Tibial nerve (tissue), 4 donors: ENCODE measurements around the gene EFHD1.

Experiments
- EP300 ChIP-seq, 2 donors: sonication (generic); formaldehyde crosslinking; IDR thresholded peaks; one replicate each; pipeline ENCODE4 v1.6.1; 2017; ENCODE audit warnings: antibody characterized with exemption in 2 of 2, mild to moderate bottlenecking in 1 of 2
- POLR2A ChIP-seq, 2 donors: fragments of 450-650 bp; IDR thresholded peaks; one replicate each; pipeline ENCODE4 v1.6.1; 2017; ENCODE audit warnings: antibody characterized with exemption in 2 of 2, mild to moderate bottlenecking in 2 of 2, moderate library complexity in 2 of 2
- TF ChIP-seq, protein P1 (sequence below), 5 experiments: fragments of 200-600 bp in 3 of 5; fragments of 450-650 bp in 2 of 5; sonication (generic) in 3 of 5; IDR thresholded peaks; one replicate each; pipeline ENCODE4 v1.5.1; 2016 to 2019; ENCODE audit warnings: antibody characterized with exemption in 5 of 5, mild to moderate bottlenecking in 3 of 5, moderate library complexity in 2 of 5

DNA sequence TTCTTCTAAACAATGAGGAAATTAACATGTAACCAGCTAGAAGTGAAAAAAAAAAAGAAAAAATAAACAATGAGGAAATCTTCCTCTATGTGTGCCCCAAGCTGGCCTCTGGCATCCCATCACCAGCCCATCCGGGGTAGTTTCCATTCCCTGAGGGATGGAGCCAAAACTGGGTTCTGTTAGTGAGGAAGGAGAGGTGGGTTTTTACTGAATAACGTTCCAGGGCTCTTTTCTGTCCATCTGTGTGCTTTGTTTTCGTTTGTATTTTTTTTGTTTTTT is 9.7 kb downstream of the EFHD1 start:
- no peak for TF ChIP-seq POLR2A (IDR thresholded peaks at IDR 0.05)
- TF ChIP-seq, protein P1, sequence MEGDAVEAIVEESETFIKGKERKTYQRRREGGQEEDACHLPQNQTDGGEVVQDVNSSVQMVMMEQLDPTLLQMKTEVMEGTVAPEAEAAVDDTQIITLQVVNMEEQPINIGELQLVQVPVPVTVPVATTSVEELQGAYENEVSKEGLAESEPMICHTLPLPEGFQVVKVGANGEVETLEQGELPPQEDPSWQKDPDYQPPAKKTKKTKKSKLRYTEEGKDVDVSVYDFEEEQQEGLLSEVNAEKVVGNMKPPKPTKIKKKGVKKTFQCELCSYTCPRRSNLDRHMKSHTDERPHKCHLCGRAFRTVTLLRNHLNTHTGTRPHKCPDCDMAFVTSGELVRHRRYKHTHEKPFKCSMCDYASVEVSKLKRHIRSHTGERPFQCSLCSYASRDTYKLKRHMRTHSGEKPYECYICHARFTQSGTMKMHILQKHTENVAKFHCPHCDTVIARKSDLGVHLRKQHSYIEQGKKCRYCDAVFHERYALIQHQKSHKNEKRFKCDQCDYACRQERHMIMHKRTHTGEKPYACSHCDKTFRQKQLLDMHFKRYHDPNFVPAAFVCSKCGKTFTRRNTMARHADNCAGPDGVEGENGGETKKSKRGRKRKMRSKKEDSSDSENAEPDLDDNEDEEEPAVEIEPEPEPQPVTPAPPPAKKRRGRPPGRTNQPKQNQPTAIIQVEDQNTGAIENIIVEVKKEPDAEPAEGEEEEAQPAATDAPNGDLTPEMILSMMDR (IDR thresholded peaks at IDR 0.05), result no peak
- no peak for TF ChIP-seq EP300 (IDR thresholded peaks at IDR 0.05)
